Measurements from ENCODE around the gene FBXW8.

GRCh38 chr12:116870306-116870705, 40.4 kb upstream of the FBXW8 start:
- TF ChIP-seq CTCF (conservative IDR thresholded peaks at IDR 0.05 in 1 of 2, IDR thresholded peaks at IDR 0.05 in 1 of 2; ENCODE audit: low read depth in 1 of 2, low read length in 2 of 2) (no peak), EZH2 (IDR thresholded peaks at IDR 0.05; ENCODE audit: low read length, missing control alignments) (no peak)
